GM18909 (cell line): ENCODE data around the gene SNRPB.

Experiments used
- ATAC-seq: cut with Tn5 transposase; IDR thresholded peaks from one replicate; pipeline ENCODE4 v1.9.1; 2021; ENCODE audit warnings: mild to moderate bottlenecking; ENCODE audit not compliant: unreplicated experiment, poor library complexity

The SNRPB gene

GRCh38 chr20:2430538-2430937 lies 40.1 kb downstream of the SNRPB start:
- no peak for ATAC-seq

- ATAC-seq = no peak
Measured at GRCh38 chr20:2429051-2429450, 41.5 kb downstream of the SNRPB start.

DNA sequence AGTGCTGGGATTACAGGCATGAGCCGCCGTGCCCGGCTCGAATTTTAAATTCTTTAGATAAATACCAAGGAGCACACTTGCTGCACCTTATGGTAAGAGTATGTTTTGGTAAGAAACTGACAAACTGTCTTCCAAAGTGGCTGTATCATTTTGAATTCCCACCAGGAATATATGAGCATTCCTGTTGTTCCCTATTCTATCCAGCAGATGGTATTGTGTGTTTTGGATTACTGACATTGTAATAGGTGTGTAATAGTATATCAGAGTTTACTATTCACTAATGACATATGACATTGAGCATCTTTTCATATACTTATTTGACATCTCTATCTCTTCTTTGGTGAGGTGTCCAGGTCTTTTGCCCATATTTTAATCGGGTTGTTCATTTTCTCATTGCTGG lies 49.3 kb downstream of the SNRPB start:
- ATAC-seq = no peak

- no peak for ATAC-seq
Measured at GRCh38 chr20:2420510-2420909, 50.1 kb downstream of the SNRPB start.

GRCh38 chr20:2418388-2418787 lies 52.2 kb downstream of the SNRPB start:
- ATAC-seq = no peak

DNA sequence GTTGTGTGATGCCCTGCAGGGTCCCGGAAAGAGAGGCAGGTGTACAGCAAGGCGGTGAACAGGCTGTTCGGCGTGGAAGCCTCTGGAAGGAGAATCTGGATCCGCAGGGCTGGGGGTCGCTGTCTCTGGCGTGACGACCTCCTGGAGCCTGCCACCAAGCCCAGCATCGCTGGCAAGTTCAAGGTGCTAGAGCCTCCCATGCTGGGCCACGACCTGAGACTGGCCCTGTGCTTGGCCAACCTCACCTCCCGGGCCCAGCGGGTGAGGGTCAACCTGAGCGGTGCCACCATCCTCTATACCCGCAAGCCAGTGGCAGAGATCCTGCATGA lies 53.4 kb downstream of the SNRPB start:
- no peak for ATAC-seq

GRCh38 chr20:2416541-2417212 lies 53.9 kb downstream of the SNRPB start:
- no peak for ATAC-seq
